ENCODE results near the gene HTRA3. TPM values are rescaled to one million over a fixed set of nuclear protein-coding genes. Genes with fewer than 3 reads are reported as not detected.

The HTRA3 gene
- total and polyA plus RNA-seq, 2 of the 8 experiments (the other 6 are each of a cell fraction or from before 2014, with no cell fraction given), result 3.2 to 5.8 TPM

DNA sequence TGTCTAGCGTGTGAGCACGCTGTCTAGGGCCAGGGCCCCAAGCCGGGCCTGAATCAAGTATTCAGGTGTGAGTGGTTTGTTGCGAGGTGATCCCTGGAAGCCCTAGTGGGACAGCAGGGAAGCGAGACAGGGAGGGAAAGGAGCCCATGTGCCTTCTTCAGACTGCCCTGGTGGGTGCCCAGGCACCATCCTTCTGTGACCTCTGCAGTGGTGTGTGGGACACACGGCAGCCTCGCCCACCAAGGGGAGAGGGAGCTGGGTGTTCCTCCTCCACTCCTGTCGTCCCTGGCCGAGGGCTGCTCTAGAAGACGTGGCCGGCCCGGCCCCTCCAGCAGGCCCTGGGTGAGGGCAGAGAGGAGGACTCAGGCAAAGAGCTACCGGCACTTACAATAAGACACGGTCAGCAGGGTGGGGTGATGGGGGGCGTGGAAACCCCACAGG, 47.4 kb downstream of the HTRA3 start (continued):
- TF ChIP-seq CHD7 (IDR thresholded peaks at IDR 0.05; ENCODE audit: insufficient replicate concordance, low read length), result no peak

All from H1 (cell line).